Measurements from ENCODE around the gene TANC1. TPM values are rescaled to one million over a fixed set of nuclear protein-coding genes. Genes with fewer than 3 reads are reported as not detected.

TANC1 gene
- total and polyA plus RNA-seq, 2 donors (not counting 3 experiments of a cell fraction or from before 2014, with no cell fraction given): 58.9 to 99.4 TPM

GRCh38 chr2:159093497-159093896 lies 125.1 kb downstream of the TANC1 start:
- Histone ChIP-seq H3K79me2 (ENCODE audit: control insufficient read depth, insufficient read depth, low read length) (peaks cover 60% of the 10 kb centered on the region), H3K9me1 (replicated peaks; ENCODE audit: control insufficient read depth, extremely low read depth, insufficient read depth, low read length) (no peaks in the 10 kb centered on the region), H3K27me3 (ENCODE audit: control insufficient read depth in 2 of 2, insufficient read depth in 2 of 2, low read length in 2 of 2) (no peaks in the 10 kb centered on the region), H3K9ac (replicated peaks; ENCODE audit: extremely low read depth, insufficient read depth, low read length) (no peak overlapping the region), H3K36me3 (ENCODE audit: control insufficient read depth in 2 of 2, extremely low read depth in 1 of 2, insufficient read depth in 2 of 2, low read length in 2 of 2) (peaks cover 0 to 2% of the 10 kb centered on the region in 2 experiments), H3K9me3 (replicated peaks; ENCODE audit: control insufficient read depth, insufficient read depth, low read length) (no peaks in the 10 kb centered on the region), H3K27ac (ENCODE audit: insufficient read depth, low read depth, low read length) (peak overlapping the region; percentile 97), H2AFZ (ENCODE audit: low read depth, low read length) (no peak overlapping the region), H3K4me2 (ENCODE audit: insufficient read depth, low read length) (peak overlapping the region; percentile 27), H3K4me3 (replicated peaks in 1 of 3; ENCODE audit: insufficient read depth in 1 of 3, low read depth in 1 of 3, low read length in 3 of 3) (no peak overlapping the region), H3K4me1 (ENCODE audit: control insufficient read depth, extremely low read depth, insufficient read depth, low read length) (peaks cover 81% of the 10 kb centered on the region), H4K20me1 (replicated peaks; ENCODE audit: control insufficient read depth, extremely low read depth, insufficient read depth, low read length) (no peaks in the 10 kb centered on the region)
- dilution Hi-C loops (cut with MboI; ENCODE audit: extremely low pct_ligation_motif_present, low sequenced_read_pairs): no loop called here
- TF ChIP-seq EZH2 (IDR thresholded peaks at IDR 0.05; ENCODE audit: borderline replicate concordance, low read depth, low read length, severe bottlenecking): no peak
- TF ChIP-seq GATA2 (IDR thresholded peaks at IDR 0.05; ENCODE audit: insufficient read depth, insufficient read length, low read depth, low read length): no peak
- no peak for TF ChIP-seq JUN (IDR thresholded peaks at IDR 0.05; ENCODE audit: borderline replicate concordance, insufficient read depth, insufficient read length, low read depth)
- TF ChIP-seq MAX (IDR thresholded peaks at IDR 0.05; ENCODE audit: insufficient read depth, insufficient read length): no peak
- no peak for TF ChIP-seq POLR2AphosphoS5 (IDR thresholded peaks at IDR 0.05; ENCODE audit: insufficient read depth, low read depth, low read length)
- TF ChIP-seq MYC (IDR thresholded peaks at IDR 0.05; ENCODE audit: low read depth, low read length): no peak
- no peak for TF ChIP-seq FOS (IDR thresholded peaks at IDR 0.05; ENCODE audit: borderline replicate concordance, insufficient read depth, low read length)
- TF ChIP-seq CTCF (IDR thresholded peaks at IDR 0.05; ENCODE audit: extremely low read depth in 1 of 2, insufficient read depth in 1 of 2, low read depth in 1 of 2, low read length in 2 of 2): no peak
- no peak for TF ChIP-seq POLR2A (IDR thresholded peaks at IDR 0.05; ENCODE audit: low read depth, low read length)
- FAIRE-seq (peak; percentile 74), DNase-seq (ENCODE audit: low read depth, low spot score) (peak; percentile 56)
- POLR2A ChIA-PET: interaction anchor here (0.6 to 1.3 kb wide), 2 partner anchors 25 to 94 kb away, joined by 3 to 4 read pairs; no protein-coding TSS in a partner anchor
- CTCF ChIA-PET: interaction anchor here (1.4 to 4.0 kb wide), 4 partner anchors 9 to 63 kb away, joined by 4 to 24 read pairs (median 6); no protein-coding TSS in a partner anchor
- no TSS peak for BruUV-seq (replicated peaks)
- intact Hi-C loops (cut with micrococcal nuclease): no loop called here
